HG02973 (cell line): ENCODE measurements around the gene SEMA5A.

ENCODE experiments used
- ATAC-seq: cut with Tn5 transposase; IDR thresholded peaks from one replicate; pipeline ENCODE4 v1.9.1; 2021; ENCODE audit warnings: moderate library complexity; ENCODE audit not compliant: unreplicated experiment

Gene SEMA5A, protein sequence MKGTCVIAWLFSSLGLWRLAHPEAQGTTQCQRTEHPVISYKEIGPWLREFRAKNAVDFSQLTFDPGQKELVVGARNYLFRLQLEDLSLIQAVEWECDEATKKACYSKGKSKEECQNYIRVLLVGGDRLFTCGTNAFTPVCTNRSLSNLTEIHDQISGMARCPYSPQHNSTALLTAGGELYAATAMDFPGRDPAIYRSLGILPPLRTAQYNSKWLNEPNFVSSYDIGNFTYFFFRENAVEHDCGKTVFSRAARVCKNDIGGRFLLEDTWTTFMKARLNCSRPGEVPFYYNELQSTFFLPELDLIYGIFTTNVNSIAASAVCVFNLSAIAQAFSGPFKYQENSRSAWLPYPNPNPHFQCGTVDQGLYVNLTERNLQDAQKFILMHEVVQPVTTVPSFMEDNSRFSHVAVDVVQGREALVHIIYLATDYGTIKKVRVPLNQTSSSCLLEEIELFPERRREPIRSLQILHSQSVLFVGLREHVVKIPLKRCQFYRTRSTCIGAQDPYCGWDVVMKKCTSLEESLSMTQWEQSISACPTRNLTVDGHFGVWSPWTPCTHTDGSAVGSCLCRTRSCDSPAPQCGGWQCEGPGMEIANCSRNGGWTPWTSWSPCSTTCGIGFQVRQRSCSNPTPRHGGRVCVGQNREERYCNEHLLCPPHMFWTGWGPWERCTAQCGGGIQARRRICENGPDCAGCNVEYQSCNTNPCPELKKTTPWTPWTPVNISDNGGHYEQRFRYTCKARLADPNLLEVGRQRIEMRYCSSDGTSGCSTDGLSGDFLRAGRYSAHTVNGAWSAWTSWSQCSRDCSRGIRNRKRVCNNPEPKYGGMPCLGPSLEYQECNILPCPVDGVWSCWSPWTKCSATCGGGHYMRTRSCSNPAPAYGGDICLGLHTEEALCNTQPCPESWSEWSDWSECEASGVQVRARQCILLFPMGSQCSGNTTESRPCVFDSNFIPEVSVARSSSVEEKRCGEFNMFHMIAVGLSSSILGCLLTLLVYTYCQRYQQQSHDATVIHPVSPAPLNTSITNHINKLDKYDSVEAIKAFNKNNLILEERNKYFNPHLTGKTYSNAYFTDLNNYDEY

DNA sequence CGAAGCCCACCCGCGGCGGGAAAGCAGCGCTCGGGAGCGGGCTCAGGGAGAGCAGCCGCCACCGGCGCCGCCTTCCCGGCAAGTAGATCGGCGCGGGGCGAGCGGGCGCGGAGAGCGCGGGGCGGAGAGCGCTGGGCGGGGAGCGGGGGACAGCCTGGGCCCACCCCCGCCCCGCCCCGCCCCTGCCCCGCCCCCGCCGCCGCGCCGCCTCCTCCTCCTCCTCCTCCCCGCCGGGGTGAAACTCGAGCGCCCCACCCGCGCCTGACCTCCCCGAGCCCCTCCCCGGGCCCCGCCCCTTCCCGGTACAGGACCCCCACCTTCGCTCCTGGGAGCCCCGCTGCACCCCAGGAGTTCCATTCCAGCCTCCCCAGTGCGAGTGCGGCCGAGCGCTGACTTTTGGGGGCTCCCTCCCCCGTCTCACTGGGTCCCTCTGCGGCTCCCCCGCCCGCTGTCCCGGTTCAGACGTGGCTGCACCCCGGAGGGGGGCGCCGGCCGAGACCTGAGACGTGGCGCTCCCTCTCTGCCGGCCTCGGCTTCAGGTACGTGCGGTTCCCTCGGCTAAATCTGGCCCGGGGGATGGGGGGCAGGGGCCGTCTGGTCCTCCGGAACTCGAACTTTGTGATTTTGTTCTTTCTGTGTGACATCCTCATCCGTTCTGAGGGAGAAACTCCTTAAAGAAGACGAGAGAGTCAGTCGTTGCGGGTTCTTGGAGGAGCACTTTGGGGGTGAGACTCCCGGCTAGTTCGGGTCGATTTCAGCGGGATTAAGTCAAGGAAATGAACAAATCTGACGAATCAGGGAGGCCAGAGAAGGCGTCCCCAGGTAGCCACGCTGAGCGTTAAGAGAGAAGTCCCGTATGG, at the start of gene SEMA5A:
Gene SEMA5A, minus strand, starts transcription at position 84 of the 860 bp plus-strand sequence. CDS start 166,129 bp downstream, outside the sequence.
- no peak for ATAC-seq

DNA sequence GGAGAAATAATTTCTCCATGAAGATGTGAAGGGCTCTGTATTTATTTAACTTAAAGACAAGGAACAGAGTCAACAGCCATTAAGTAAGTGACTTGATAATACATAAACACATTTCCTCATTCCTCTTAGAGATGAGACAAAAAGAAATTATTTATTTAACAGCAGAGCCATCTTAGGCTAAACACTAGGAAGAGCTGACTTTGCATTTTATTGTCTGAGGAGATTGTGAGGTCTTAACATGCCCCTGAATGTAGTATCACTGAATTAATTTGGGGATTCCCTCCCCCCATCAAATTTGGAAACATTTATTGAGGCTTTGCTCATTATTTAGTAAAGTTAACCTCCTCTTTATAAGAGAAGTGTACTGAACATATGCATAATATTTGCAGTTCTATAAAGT, 49.0 kb upstream of the SEMA5A start:
- no peak for ATAC-seq

DNA sequence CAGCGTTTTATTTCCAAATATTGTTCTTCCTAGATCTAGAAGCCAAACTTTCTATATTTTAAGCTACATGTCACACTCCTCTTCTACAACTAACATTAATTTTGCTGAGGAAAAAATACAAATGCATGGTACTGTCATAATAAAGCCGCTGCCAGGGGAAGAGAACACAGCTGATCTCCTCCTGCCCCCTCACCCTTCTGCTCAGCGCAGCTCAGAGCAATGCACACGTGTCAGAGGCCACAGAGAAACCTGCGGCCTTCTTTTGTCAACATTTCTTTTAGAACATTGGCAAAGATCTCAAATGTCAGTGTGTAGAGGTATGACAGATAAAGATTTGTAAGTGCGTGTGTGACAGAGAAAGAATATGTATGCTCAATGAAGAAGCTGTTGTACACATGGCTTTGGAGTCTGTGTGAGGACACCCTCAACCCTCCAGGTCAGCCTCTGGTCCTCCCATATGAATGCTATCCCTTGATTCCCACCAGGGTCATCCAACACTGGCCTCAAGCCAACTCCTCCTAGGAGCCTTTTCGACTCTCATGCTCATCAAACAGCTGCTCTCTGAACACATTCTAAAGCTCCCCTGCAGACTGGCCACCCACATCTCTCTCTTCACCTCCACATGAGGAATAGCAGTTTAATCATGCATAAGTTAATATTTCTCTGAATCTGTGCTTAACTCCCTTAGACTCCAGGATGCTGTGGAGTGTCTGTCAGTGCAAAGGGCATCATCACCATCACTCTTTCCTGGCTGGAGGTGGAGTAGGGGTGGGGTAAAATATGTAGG, 43.4 kb upstream of the SEMA5A start:
- no peak for ATAC-seq

DNA sequence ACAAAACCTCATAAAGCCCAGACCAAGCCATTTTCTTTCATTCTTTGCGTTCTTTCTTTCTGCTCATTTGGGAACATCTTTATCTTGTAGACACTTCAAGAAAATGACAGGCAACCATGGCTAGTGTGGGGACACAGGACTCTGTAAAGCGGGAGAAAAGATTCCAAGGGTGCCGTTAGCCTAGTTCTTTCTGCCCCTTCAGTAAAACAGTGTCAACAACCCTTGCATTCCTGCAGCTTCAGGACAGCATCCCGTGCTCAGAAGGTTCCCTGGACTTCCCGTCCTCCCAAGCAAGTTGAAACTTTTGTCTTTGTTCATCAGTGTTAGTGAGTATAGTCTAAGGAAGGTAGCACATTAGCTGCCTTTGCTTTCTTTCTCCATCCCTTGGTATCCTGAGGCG, 42.4 kb upstream of the SEMA5A start:
- no peak for ATAC-seq

DNA sequence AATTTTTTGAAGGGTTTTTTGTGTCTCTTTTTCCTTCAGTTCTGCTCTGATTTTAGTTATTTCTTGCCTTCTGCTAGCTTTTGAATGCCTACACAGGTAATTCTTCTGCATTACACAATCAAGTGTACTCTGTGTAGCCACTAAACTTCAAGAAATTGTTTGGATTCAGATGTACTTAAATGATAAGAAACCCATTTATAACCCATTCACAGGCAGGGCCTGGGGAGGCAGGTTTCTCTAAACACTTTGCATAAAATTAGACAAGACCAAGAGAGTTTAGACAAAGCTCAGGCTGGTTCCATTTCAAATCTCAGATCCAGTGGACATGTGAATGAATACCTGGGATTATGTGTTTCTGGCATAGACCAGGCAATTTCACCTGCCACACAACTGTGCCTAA, 41.3 kb upstream of the SEMA5A start:
- no peak for ATAC-seq

DNA sequence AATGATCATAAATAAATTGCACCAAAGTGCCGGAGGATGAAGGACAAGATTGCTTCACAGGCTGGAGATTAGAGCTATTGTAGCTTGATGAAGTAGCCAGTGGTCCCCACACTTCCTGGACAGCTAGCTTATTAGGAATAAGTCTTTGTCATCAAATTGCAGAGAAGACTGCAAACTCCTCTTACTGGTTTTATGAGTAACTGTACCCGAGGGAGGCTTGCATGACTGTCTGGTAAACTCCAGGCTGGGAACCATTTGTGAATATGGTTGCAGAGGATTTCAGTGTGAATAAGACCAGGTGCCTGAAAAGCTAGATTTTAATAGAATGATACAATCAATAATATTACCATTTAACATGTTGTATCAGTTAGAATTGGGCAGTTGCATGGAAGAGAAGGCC, 36.5 kb upstream of the SEMA5A start:
- ATAC-seq = no peak

DNA sequence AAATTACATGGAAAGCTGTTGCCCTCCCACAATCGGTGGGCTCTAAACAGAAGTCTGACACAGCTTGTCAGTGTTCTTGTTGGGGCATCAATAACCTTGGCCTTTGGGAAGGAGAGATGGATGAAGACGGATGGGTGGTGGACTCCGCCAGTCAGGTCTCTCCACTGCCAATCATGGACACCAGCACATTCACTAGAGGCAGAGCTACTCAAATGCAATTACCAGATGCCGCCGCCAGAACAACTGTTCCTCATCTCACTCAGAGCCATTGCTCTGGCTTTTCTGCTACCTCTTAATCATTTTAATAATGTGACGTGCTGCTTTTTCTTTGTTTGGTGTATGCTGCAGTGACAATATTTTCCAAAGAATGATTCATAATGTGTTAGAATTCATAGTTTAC, 27.9 kb upstream of the SEMA5A start:
- no peak for ATAC-seq

DNA sequence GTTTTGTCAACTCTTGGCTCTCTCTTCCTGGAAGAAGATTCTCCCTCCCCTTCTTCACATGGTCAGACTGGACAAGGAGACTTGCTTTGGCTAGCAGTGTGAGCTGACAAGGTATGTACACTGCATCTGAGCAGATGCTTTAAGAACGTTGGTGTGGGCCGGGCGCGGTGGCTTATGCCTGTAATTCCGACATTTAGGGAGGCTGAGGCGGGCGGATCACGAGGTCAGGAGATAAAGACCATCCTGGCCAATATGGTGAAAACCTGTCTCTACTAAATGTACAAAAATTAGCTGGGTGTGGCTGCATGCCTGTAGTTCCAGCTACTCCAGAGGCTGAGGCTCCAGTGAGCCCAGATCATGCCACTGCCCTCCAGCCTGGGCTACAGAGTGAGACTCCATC, 26.4 kb upstream of the SEMA5A start:
- no peak for ATAC-seq

DNA sequence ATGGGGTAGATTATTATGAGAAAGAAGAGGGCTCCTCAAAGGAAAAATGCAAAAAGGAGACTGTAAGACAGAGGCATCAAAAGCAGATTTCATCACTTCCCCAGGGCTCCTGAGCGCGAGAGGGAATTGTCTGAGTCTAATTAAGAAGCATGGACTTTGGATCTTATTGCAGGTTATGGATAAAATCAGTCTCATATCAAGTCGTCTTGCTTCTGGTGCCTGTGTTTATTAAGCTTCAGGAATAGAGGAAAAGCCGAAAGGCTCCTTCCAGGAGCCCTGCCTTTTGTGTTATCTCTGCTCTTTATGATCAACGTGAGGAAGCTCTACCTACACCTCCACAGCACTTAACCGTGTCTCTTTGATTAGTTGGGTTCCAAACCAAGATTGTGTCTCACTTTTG, 25.0 kb upstream of the SEMA5A start:
- ATAC-seq = no peak

DNA sequence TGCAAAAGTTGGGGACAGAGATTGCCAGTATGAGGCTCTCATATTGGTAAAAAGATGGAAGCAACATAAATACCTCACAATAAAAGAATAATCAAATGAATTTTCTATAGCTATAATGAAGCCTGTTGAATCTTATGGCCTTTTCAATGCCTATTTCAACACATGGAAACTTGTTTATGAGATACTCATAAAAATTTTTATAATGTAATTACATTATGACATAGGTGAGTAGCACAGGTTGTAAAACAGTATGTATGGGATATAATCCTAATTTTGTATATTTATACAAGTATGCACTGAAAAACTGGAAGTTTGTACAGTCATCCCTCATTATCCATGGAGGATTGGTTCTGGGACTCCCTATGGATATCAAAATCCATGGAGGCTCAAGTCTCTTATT, 21.2 kb upstream of the SEMA5A start:
- ATAC-seq = no peak

DNA sequence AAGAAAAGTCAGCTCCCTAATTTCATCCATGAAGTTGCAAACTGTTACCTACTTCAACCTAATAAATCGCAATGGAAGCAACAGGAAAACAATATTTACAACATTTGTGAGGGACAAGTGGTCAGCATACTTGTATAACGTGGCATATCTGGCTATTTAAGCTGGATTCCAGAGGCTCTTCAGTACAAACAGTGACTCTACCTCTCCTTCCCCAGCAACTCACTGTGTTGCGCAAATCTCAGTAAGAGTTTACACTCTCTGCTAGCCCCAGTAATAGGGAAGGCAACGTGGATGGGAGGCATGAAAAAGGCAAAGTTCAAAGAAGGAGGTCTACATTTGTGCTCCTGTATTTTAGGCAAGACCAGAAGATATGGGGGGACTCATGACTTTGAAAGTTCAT, 18.9 kb upstream of the SEMA5A start:
- no peak for ATAC-seq

DNA sequence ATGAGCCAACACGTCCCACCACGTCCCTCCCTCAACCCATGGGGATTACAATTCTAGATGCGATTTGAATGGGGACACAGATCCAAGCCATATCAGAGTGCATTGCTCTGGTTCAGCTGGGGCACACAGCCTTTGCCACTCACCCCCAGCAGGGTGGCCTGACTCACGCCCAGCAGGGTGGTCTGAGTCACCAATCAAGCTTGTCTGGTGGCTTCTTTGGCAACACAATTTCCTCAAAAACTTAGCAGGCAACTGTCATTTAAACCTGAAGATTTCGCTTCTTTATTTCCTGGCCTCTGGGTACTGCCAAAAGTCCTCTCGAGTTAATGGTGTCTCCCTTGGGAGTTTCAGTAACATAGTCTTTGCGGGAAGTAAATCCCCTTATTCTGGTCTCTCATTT, 16.3 kb upstream of the SEMA5A start:
- no peak for ATAC-seq

DNA sequence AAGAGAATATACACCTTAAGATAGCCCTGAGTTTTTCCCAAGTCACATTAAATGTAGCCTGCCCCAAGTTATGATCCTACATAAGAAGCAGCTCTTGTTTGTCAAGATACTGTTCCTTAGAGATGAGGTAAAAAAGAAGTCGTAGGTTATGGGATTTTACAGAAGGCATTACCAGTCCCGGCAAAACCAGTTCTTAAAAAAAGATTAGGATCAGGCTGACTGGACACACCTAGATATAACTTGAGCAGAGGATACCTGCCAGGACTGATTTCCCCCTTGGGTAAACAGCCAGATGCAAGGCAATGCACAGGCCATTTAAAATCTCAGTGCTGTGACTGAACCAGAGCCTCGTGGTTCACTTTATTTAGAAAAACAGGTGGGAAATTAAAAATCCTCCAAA, 14.1 kb upstream of the SEMA5A start:
- no peak for ATAC-seq

DNA sequence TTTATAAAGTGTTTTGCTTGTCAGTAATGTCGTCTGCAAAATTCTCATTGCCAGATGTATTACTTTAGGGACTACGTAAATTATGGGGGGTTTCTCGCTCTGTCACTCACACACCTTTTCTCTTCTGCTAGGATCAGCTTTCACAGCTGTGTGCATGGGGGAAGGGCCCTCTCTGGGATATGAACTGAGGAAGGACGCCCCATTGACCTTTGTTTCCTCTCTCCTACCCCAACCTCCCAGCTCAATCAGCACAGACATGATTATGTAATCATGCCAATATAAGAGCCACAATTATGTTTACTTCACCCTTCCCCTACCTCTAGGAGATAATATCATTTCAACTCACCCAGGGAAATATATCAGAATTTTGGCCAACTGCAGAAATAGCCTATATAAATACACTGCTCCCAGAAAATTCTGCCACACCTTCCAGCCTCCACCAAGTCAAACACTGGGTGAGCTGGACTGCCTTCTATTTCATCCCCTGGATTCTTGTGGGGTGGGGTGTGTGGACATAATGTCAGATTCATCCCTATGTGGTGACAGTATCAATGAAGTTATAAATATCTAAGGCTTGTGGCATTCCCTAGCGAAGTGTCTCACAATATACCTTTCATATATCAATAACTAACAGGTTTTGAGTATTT, 12.6 kb upstream of the SEMA5A start:
- no peak for ATAC-seq

DNA sequence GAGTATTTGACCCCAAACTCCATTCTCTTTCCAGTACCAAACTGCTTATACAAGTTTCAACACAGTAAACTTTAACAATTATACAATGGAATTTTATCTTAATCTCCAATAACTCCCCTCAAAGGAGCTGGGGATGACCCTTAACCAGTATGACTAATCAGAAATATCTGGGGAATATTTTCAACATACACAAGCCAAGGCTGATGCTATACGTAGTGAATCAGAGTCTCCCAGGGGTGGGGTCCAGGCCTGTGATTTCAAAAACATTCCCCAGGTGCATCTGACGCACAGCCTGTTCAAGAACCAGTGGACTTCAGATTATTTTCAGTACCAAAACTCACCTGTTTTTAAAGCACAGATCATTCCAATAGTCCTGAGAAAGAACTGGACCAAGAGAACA, 11.8 kb upstream of the SEMA5A start:
- ATAC-seq = no peak

DNA sequence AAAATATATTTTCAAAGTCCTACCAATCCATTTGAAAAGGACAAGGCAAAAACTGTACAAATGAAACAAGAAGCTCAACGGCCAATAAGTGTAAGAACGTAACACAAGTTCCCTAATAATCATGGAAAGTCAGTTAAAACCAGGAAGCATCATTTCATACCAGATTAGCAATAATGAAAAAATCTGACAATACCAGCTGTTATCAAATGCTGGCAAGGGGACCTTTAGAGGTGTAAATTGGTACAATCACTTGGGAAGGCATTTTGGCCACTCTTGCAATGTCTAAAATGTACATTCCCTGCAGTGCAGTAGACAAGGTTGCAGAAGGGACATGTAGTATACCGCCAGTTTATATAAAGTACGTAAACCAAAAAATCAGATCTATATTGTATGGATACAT, 10.1 kb upstream of the SEMA5A start:
- ATAC-seq = no peak

DNA sequence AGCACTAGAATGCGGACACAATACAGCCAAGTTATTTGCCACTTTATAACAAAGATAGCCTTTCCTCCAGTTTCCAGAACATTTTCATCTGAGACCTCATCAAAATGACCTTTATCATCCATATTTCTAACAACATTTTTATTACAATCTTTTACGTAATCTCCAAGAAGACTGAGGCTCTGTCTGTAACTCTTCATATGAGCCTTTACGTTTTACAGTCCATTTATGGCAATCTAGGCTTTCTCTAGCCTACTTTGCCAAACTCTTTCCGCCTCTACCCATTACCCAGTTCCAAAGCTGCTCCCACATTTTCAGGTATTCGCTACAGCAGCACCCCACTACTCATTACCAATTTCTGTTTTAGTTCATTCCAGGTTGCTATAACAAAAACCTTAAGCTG, 8.2 kb upstream of the SEMA5A start:
- no peak for ATAC-seq

DNA sequence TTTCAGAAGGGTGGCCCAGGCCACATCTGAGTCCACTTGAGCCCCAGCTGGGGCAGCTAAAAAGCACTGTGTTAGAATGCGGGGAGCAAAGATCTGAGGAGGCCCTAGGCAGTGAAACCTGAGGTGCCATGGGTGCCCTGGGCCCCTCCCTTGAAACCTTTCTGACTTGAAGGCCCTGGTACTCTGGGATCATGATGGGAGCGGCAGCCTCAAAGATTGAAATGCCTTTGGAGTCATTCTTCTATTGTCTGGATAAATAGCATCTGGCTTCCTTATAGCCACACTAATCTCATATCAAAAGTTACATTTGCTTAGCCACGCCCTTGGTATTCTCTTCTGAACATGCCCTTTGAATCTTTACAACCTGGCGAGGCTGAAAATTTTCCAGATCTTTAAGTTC, 7.7 kb upstream of the SEMA5A start:
- ATAC-seq = no peak
